GM19397 (cell line): ENCODE measurements around the gene TPCN2.
"Not testable (repeated sequence)": the region's sequence is repeated elsewhere in the genome, so short reads cannot be mapped to it uniquely, and the experiment has no call there.

Experiments used
- ATAC-seq: cut with Tn5 transposase; IDR thresholded peaks from one replicate; pipeline ENCODE4 v1.9.1; 2021; ENCODE audit warnings: mild to moderate bottlenecking, moderate library complexity; ENCODE audit not compliant: unreplicated experiment

Gene TPCN2

DNA sequence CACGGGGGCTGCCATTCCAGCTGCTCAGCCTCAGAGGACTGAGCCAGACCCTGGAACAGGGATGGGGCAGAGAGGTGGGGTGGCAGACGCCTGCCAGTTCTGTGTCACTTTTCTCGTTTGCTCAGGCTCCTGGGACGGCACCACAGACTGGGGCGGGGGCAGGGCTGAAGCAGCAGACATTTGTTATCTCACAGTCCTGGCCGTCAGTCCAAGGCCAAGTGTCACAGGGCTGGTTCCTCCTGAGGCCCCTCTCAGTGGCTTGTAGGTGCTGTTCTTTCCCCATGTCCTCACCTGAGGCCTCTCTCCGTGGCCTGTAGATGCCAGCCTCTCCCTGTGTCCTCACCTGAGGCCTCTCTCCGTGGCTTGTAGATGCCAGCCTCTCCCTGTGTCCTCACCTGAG lies 24.7 kb downstream of the TPCN2 start:
- ATAC-seq: no peak

DNA sequence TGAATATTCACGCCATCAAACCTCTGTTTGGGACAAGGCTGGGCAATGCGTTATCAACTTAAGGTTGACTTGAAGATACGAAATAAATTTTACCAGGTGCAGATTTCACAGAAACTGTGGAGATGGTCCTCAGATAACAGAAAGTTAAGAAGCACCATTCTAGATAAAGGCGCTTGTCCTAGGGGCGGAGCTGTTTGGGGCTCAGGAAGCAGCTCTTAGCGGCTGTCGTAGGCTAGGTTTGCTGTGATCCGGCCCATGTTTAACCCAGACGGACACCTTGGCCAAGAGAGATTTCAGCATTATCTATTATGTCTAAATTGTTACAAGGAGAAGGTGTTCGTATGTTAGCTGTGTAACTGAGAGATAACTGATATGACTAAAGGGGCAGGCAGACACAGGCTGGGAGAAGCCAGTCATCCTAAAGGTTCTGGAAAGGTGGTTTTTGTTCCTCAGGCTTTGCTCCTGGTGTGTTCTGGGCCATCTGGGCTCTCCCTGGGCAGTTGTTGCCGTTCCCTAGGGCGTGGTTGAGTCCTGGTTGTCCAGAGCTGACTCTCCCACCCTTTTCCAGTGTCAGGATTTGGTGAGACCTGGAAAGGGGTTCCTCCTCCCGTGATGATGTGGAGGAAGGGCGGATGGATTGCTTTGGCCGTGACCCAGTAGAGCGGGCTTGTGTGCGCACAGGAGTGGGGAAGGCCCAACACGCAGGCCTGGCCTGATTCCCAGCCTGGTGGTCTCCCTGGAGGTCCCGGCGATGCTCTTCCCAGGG lies 25.8 kb downstream of the TPCN2 start:
- ATAC-seq: no peak

DNA sequence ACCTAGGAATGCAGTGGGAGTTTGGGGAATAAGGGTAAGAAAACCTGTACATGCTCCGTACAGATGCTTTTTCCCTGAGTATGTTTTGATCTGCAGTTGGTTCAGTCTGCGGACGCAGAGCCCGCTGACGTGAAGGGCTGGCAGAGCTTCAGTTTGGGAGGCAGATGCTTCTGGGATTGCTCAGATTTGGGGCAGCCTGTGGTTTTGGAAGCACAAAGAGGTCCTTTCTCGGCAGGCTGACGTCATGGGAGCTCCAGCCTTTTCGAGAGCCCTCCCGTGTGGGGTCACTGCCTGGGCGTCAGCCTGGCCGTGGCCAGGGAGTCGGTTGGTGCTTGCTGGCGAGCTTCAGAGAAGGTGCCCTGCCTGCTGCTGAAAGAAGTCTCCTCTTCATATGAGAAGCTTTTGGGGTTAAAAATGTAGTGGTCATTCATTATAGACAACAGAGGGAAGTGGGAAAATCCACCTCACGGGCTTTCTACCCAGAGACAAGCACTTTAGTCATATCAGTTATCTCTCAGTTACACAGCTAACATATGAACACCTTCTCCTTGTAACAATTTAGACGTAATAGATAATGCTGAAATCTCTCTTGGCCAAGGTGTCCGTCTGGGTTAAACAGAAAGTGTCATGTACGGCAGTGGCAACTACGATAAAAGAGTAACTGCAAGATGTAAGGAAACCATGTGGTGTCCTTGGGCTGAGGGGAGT lies 26.8 kb downstream of the TPCN2 start:
- no peak for ATAC-seq

DNA sequence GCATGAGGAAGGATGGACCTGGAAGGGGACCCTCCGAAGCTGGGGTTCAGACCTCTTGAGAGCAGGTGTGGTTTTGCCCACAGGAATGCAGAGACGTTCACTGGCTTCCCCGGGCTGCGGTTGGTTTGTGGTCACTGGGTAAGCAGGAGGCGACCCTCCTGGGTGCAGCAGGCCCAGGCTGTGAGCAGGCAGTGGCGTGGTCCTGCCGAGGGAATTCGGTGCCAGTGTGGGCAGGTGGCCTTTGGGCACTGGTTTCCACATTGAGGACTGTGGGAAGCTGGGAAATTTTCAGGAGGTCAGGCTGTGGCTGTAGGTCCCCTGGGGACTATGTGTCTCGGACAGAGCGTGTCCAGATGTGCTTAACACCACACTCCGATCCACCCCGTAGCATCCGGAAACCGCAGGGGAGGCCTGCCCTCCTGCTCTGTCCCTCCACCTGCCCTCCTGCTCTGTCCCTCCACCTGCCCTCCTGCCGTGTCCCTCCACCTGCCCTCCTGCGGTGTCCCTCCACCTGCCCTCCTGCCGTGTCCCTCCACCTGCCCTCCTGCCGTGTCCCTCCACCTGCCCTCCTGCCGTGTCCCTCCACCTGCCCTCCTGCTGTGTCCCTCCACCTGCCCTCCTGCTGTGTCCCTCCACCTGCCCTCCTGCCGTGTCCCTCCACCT lies 27.5 kb downstream of the TPCN2 start:
- ATAC-seq: no peak

DNA sequence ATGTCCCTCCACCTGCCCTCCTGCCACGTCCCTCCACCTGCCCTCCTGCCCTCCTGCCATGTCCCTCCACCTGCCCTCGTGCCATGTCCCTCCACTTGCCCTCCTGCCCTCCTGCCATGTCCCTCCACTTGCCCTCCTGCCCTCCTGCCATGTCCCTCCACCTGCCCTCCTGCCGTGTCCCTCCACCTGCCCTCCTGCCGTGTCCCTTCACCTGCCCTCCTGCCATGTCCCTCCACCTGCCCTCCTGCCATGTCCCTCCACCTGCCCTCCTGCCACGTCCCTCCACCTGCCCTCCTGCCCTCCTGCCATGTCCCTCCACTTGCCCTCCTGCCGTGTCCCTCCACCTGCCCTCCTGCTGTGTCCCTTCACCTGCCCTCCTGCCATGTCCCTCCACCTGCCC lies 28.2 kb downstream of the TPCN2 start:
- not testable (repeated sequence) for ATAC-seq

DNA sequence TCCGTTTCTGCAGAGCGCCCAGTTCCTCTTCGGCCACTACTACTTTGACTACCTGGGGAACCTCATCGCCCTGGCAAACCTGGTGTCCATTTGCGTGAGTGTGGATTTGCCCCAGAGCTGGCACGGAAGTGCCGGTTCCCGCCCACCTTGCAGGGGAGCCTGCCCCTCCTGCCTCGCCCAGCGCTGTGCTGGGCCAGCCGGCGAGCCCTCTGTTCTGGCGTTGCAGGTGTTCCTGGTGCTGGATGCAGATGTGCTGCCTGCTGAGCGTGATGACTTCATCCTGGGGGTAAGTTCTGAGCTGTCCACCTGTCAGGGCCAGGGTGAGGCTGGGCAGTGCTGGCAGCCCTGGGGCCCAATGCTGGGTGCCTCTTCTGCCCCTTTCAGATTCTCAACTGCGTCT lies 29.8 kb downstream of the TPCN2 start:
- no peak for ATAC-seq

DNA sequence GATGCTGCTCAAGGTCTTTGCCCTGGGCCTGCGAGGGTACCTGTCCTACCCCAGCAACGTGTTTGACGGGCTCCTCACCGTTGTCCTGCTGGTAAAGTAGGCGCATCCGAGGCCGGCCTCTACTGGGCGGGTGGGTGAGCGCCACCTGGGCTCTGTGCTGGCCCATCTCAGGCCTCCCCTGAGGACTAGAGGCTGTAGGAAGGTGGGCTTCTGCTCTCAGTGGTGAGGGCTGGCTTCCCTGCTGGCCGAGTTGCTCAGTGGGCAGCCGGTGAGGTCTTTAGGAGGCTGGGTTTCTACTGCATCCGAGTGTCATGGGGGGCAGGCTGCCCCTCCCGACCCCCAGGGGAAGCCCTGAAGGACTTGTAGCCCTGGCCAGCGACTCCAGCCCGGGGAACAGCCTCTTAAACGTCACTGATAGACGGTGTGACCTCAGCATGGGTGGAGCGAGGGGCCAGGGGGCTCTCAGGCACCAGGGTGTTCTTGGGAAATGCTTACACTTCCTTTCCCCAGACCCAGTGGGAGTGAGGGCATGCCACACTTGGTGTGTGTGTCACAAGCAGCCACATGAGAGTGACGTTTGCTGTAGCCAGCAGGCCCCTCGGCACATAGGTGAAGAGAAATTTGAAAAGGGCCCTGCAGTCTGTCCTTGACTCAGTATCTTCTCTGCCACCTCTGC lies 30.3 kb downstream of the TPCN2 start:
- ATAC-seq: no peak

DNA sequence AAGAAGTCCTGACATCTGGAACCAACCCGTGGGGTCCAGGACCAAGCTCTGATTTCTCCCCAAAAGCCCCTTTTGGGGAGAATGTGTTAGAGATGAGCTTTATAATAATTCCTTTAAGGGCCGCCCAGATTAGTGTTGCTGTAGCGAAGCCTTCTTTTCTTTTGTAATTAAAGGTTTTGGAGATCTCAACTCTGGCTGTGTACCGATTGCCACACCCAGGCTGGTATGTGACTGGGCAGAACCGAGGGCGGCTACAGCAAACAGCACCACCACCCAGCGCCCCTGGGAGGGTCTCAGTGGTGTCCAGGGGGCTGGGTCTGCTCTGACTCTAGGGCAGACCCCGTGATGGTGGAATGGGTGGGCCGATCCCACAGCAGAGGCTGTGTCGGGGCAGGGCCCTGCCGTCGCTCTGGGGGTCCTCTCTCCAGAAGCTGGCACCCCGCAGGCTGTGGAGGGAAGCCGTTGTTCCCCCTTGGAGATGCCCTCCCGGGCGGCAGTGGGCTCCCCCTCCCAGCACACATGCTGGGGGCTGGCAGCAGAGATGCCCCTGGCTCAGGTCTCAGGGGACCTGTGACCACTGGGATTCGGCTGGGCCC lies 31.0 kb downstream of the TPCN2 start:
- ATAC-seq: no peak

DNA sequence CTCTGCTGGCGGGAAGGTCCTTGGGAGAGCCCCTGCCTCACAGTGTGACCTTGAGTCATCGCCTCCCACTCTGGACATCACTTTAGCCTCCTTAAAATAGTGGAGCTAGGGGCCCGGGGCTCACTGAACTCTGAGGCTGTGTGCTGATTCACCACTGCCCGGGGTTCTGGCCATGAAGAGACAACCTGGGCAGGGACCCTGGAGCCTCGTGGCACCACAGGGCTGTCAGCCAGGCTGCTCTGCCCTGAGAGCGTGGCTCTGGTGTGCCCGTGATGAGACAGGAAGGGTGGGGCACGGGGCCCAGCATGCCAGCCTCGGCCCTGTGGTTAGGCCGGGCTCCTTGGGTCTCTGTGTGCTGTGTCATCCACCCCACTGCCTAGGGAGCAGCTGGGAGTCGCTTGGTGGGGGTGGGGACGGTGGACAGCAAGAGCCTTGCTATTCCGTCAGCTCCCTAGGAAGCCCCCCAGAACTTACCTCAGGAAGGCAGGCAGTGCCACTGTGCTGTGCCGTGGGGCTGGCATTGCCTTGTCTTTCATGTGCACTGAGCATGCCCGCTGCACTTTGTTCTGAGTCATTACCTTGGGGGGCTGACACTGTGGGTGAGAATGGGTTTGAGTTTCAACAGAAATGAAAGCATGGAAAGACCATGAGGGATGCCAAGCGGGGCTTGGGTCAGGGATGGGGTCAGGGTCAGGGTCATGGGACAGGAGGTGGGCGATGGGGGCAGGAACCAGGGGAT lies 31.7 kb downstream of the TPCN2 start:
- ATAC-seq: no peak

DNA sequence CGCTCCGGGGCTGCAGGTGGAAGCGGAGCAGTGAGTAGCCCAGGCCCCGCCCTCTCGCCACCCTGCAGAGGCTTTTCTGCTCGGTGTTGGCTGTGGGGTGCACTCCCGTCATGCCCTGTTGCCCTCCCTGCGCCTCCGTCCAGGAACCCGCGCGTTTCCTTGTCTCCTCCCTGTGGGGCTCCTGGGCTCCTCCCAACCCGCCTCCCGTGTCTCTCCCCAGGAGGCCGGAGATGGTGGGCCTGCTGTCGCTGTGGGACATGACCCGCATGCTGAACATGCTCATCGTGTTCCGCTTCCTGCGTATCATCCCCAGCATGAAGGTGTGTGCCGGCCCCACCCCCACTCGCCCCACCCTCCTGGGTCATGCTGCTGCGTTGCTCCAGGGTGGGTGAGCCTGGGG lies 32.4 kb downstream of the TPCN2 start:
- ATAC-seq: no peak

DNA sequence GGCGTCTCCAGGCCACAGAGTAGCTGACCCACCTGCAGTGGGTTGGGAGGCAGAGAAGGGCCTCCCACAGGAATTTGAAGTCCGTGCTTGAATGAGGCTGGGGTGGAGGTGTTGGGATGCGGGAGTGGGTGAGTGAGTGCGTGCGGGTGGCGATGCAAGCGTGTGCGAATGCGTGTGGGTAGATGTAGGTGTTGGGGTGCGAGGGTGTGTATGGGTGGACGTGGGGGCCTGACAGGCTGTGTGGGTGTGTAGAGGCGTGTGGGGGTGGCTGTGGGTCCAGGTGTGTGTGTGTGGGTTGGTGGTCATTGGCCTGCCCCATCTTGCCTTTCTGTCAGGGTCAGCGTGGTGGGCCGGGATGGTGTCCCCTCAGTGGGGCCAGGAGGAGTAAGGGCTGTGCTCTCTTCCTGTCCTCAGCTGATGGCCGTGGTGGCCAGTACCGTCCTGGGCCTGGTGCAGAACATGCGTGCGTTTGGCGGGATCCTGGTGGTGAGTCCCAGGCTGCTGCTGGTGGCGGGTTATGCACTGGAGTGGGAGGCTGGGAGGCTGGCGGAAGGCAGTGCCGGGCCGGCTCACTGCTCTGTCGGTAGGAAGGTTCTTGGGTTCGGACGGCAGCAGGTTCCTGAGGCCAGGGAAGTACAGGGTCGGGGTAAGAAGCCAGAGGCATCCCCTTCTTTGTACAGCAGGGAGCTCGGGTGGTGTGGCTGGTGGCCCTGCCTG lies 35.0 kb downstream of the TPCN2 start:
- ATAC-seq: no peak

DNA sequence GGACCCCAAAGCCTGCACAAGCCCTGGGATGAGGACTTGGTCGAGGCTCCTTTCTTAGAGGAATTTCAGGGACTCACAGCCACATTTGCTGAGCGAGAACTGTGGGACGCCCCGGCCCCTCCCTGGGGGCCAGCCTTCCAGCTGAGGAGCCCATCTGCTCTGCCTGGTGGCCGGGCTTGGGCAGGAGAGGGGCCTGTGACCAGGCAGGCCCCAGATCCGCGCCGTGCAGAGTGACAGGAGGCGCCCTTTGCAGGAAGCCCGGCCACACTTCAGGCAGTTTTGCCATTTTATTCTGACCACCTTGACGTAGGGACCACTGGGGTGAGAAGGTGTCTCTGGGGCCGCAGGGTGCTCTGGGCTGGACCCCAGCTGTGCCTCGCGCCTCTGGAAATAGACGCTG lies 35.6 kb downstream of the TPCN2 start:
- ATAC-seq: no peak

DNA sequence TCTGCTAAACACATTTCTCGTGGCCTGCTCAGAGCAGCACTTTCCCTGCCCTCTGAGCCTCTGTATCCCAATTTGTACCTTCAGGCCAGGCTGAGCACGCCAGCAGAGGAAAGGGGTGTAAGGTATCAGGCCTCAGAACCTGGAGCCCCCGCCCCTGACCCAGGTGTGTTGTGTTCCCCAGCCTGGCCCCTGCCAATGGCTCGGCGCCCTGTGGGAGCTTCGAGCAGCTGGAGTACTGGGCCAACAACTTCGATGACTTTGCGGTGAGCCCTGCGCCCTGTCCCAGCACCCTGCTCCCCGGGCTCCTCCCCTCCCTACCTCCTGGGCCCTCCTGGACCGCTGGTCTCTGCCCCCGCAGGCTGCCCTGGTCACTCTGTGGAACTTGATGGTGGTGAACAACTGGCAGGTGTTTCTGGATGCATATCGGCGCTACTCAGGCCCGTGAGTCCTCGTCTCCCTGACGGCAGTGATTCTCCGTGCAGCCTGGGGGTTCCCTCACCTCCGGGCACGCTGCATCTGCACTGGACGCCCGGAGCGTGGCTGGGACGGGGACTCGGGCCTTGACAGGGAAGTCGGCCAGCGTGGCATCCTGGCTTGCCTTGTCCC lies 36.9 kb downstream of the TPCN2 start:
- no peak for ATAC-seq

DNA sequence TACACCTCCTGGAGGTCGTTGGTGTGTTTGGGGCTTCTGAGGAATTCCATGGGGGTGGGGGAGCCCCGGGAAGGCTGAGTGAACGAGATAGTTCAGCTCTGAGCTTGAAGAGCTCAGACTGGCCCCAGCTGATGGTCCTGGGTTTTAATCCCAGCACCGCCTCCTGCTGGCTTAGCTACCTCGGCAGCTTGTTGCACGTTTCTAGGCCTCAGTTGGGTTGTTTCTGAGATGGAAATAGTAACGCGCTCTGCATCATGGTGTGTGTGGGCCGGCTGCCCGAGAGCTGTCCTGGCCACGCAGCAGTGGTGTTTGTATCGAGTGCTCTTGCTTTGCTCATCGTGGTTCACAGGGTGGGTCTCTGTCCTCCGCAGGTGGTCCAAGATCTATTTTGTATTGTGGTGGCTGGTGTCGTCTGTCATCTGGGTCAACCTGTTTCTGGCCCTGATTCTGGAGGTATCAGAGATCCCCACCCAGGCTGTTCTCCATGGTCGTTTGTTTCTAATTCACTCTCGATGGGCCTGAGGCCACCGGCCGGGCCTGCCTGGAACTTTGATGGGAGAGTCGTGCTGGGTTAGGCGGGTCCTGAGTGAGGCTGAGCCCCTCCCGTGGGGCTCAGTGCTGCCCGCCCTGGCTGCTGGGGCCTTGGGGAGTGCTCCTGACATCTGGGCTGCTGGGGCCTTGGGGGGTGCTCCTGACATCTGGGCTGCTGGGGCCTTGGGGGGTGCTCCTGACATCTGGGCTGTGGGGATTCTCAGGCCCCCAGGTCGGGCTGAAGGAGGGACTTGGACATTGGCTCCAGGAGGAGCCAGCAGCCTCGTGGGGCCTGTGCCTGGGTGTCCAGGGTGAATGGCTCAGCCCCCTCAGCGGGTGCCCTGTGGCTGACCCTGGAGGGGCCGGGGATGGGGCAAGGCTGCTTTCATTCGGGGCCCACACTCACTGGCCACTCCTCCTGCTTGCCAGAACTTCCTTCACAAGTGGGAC lies 37.7 kb downstream of the TPCN2 start:
- no peak for ATAC-seq

DNA sequence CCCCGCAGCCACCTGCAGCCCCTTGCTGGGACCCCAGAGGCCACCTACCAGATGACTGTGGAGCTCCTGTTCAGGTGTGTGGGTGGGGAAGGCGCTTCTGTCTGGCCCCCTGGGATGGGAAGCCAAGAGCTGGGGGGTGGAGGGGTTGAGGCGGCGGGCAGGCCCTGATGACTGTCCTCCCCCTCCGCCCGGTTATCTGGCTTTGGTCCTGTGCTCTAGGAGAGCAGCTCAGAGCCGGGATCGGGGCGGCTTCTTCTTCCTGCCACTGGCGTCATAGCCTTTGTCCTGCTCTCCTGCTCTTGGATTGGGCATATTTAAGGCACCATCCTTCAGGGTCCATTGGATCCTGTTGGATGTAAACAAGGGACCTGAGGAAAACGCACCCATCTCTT lies 38.4 kb downstream of the TPCN2 start:
- no peak for ATAC-seq

DNA sequence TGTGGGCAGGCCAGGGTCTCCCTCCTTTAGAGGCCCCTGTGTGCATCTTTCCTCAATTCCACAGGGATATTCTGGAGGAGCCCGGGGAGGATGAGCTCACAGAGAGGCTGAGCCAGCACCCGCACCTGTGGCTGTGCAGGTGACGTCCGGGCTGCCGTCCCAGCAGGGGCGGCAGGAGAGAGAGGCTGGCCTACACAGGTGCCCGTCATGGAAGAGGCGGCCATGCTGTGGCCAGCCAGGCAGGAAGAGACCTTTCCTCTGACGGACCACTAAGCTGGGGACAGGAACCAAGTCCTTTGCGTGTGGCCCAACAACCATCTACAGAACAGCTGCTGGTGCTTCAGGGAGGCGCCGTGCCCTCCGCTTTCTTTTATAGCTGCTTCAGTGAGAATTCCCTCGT lies 39.1 kb downstream of the TPCN2 start:
- ATAC-seq: no peak

DNA sequence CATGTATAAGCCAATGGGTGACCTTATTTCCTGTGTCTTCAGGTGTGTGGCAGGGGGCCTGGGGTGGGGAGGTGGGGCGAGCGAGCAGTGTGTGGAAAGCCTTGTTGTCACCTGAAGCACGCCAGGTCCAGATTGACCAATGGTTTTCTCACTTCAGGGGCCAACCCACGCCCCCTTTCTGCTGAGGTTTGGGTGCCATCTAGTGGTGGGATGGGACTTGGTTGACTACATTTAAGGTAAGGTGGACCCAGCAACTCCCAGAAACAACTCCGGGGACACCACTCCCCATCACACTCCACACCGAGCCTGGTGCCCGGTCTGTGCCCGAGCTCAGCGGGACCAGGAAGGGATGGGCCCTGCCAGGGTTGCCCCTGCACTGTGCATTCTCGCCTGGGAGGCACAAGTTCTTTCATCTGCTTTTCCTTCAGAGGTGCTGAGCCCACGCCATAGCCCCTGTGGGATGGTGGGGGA lies 40.0 kb downstream of the TPCN2 start:
- no peak for ATAC-seq

DNA sequence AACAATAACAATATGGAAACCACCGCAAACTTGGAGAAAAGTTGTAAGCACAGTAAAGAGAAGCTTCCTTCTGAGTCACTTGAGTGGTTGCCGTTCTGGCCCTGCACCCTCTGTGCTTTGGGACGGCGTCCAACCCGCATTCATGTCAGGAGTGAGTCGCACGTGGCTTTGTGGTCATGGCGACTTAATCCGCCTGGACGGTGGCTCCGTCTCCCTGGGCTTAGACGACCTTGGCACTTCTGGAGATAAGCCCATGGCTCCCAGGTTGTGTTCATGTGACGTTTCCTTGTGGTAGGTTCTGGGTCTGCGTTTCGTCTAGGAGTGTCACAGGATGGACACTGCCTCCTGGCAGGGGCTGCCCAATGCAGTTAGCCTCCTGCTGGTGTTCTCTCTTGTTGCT lies 40.5 kb downstream of the TPCN2 start:
- no peak for ATAC-seq
